Measurements from ENCODE around the gene LRRC15. TPM values are rescaled to one million over a fixed set of nuclear protein-coding genes. Genes with fewer than 3 reads are reported as not detected.

Gene LRRC15
- total RNA-seq, 4 donors from 2014 or later: 0.79 to 6.7 (median 1.4) TPM

DNA sequence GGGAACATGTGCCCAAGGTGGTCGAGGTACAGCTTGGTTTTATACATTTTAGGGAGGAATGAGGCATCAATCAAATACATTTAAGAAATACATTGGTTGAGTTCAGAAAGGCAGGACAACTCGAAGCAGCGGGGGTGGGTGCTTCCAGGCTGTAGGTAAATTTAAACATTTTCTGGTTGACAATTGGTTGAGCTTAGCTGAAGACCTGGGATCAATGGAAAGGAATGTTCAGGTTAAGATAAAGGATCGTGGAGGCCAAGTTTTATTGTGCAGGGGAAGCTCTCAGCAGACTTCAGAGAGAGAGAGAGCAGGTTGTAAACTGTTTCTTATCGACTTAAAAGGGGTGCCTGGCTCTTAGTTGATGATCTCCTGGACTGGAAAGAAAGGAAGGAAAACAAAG, 29.7 kb downstream of the LRRC15 start:
- H3K36me3 ChIP-seq: no peaks in the 10 kb centered on the region
- no peak for TF ChIP-seq POLR2A (IDR thresholded peaks at IDR 0.05)
- TF ChIP-seq, protein P1, sequence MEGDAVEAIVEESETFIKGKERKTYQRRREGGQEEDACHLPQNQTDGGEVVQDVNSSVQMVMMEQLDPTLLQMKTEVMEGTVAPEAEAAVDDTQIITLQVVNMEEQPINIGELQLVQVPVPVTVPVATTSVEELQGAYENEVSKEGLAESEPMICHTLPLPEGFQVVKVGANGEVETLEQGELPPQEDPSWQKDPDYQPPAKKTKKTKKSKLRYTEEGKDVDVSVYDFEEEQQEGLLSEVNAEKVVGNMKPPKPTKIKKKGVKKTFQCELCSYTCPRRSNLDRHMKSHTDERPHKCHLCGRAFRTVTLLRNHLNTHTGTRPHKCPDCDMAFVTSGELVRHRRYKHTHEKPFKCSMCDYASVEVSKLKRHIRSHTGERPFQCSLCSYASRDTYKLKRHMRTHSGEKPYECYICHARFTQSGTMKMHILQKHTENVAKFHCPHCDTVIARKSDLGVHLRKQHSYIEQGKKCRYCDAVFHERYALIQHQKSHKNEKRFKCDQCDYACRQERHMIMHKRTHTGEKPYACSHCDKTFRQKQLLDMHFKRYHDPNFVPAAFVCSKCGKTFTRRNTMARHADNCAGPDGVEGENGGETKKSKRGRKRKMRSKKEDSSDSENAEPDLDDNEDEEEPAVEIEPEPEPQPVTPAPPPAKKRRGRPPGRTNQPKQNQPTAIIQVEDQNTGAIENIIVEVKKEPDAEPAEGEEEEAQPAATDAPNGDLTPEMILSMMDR (IDR thresholded peaks at IDR 0.05): no peak
- WGBS, 2 donors: 57 to 65% methylated on average over 5 of the region's 5 CpGs
- no peaks in the 10 kb centered on the region for H3K27me3 ChIP-seq
- no peak overlapping the region for H3K27ac ChIP-seq
- H3K4me3 ChIP-seq (replicated peaks in 1 of 3): no peak overlapping the region
- H3K4me1 ChIP-seq: peaks cover 0 to 4% of the 10 kb centered on the region in 2 donors
- intact Hi-C loops (cut with DNase I): loop anchor here (5.0 kb wide), 2 partner anchors 57 to 257 kb away; partner anchors contain the start of gene GP5
- H3K9me3 ChIP-seq: no peaks in the 10 kb centered on the region
- no peak for DNase-seq

DNA sequence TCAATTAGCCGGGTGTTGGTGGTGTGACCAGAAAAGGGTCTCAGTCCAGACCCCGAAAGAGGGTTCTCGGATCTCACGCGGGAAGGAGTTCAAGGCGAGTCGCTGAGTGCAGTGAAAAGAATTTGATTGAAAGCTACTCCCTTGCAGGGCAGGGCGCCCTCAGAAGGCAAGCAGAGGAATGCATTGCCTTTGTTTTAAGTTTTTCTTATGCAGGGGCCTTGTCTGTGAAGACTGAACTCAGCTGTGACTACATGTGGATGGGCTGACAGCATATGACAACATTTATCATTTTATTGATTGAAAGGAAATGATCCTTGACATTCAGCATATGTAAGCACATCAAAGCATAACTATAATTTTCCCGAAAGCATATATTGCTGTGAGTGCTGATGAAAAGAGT, 30.2 kb downstream of the LRRC15 start:
- no peak overlapping the region for H3K4me3 ChIP-seq (replicated peaks in 1 of 3)
- H3K36me3 ChIP-seq: no peaks in the 10 kb centered on the region
- H3K9me3 ChIP-seq: no peaks in the 10 kb centered on the region
- H3K4me1 ChIP-seq: peaks cover 0 to 4% of the 10 kb centered on the region in 2 donors
- intact Hi-C loops (cut with DNase I): loop anchor here (5.0 kb wide), 1 partner anchor 258 kb away; no protein-coding TSS in a partner anchor
- TF ChIP-seq, protein P1 (IDR thresholded peaks at IDR 0.05): no peak
- no peak for TF ChIP-seq POLR2A (IDR thresholded peaks at IDR 0.05)
- WGBS, 2 donors: 77 to 85% methylated on average over 9 of the region's 9 CpGs
- H3K27me3 ChIP-seq: no peaks in the 10 kb centered on the region
- no peak overlapping the region for H3K27ac ChIP-seq
- no peak for DNase-seq

DNA sequence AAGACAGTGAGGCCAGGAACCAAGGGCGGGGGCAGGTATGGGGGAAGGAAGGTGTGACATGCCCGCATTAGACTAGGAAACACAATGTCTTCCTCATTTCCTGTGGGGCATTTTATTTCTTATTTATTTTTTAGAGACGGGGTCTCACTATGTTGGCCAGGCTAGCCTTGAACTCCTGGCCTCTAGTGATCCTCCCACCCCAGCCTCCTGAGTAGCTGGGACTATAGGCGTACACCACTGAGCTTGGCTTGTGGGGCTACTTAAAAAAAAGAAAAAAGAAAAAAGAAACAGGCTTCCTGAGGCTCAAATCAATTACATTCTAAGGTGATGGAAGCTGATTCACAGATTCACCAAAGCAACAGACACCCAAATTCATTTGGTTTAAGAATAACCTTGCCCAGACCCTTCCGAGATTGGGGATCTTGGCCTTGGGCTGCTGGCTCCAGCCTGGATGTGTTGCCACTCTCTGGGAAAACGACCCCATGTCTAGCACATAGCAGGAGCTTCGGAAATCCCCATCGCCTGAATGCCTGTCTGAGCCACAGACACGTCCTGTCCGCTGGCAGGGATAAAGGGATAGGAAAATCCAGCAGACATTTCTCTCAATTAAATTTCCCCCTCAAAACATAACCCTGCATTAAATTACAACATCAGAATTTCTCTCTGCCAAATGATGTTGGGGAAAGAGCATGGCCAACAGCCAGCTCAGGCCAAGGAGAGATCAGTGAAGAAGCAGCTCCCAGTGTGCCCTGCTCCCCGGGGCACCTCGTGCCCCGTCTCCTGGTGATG, 31.4 kb downstream of the LRRC15 start:
- peaks cover 0 to 5% of the 10 kb centered on the region in 2 donors for H3K4me1 ChIP-seq
- TF ChIP-seq, protein P1 (IDR thresholded peaks at IDR 0.05): no peak
- no peak for TF ChIP-seq POLR2A (IDR thresholded peaks at IDR 0.05)
- H3K27me3 ChIP-seq: no peaks in the 10 kb centered on the region
- intact Hi-C loops (cut with DNase I): loop anchor here (5.0 kb wide), 1 partner anchor 259 kb away; no protein-coding TSS in a partner anchor
- H3K9me3 ChIP-seq: no peaks in the 10 kb centered on the region
- 85 to 86% methylated on average over 13 of the region's 13 CpGs for WGBS, 2 donors
- no peak for DNase-seq
- no peak overlapping the region for H3K4me3 ChIP-seq (replicated peaks in 1 of 3)
- no peak overlapping the region for H3K27ac ChIP-seq
- H3K36me3 ChIP-seq: no peaks in the 10 kb centered on the region

DNA sequence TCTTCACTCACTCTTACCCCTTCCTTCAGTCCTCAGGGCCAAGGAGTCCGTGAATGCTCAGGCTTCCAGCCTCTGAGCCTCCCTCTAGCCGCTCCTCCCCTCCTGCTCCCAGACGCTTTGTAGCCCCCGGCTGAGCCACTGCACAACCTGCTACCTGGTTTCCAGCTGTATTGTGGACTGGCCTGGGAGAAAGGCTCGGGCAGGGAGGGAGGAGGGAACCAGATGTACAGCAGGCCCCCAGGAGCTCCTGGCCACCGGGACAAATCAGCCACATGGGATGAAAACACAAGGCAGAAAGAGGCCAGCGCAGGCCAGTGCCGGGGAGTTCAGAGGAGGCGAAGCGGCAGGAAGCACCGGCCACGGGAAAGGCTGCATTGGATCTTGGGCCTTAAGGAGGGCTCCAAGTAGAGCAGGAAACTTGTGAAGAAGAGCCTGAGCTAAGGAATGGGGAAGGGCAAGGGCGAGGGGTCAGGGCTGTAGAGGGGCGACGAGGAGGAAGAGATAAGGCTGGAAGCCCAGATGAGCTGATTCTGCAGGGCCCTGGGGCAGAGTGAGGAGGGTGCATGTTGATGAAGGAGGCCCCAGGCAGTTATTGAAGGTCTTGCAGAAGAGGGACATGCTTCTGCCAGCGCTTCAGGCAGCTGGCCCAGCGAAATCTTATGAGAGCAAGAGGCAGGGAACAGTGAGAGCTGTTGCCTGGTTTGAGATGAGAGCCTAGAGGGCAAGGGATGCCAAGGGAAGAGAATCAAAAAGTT, 32.8 kb downstream of the LRRC15 start:
- 89% methylated on average over 17 of the region's 17 CpGs for WGBS, 2 donors

More for the DNA sequence above, 32.8 kb downstream of the LRRC15 start:
- peaks cover 0 to 8% of the 10 kb centered on the region in 2 donors for H3K4me1 ChIP-seq
- TF ChIP-seq, protein P1 (IDR thresholded peaks at IDR 0.05): no peak
- no peak for TF ChIP-seq POLR2A (IDR thresholded peaks at IDR 0.05)
- no peak for DNase-seq
- no peaks in the 10 kb centered on the region for H3K9me3 ChIP-seq
- no peaks in the 10 kb centered on the region for H3K27me3 ChIP-seq
- intact Hi-C loops (cut with DNase I): loop anchor here (5.0 kb wide), 1 partner anchor 261 kb away; no protein-coding TSS in a partner anchor
- no peak overlapping the region for H3K27ac ChIP-seq
- H3K36me3 ChIP-seq: no peaks in the 10 kb centered on the region
- no peak overlapping the region for H3K4me3 ChIP-seq (replicated peaks in 1 of 3)

Measured in thyroid gland (tissue), 4 donors.